NCI-H1092 (cell line): ENCODE results near the gene HYAL3.
"Not testable (repeated sequence)": the region's sequence is repeated elsewhere in the genome, so short reads cannot be mapped to it uniquely, and the experiment has no call there.

Experiments
- DNase-seq: peaks from one replicate; lab custom pipeline; 2025; lab: John Stamatoyannopoulos, UW

Gene HYAL3

GRCh38 chr3:50314342-50314741, 15.1 kb upstream of the HYAL3 start:
- DNase-seq = no peak

- not testable (repeated sequence) for DNase-seq
Observed at GRCh38 chr3:50312041-50312440, 12.8 kb upstream of the HYAL3 start.

- no peak for DNase-seq
Observed at GRCh38 chr3:50304601-50305000, 5.4 kb upstream of the HYAL3 start.

GRCh38 chr3:50303013-50303815, 4.0 kb upstream of the HYAL3 start, which contains the start of gene HYAL1:
Gene HYAL1 (minus strand): TSS chr3:50303574. CDS start chr3:50302956, 618 bp downstream.
- DNase-seq = no peak

- DNase-seq = no peak
Observed at GRCh38 chr3:50302095-50303012, 3.1 kb upstream of the HYAL3 start.

- no peak for DNase-seq
Observed at GRCh38 chr3:50300681-50301254, 1.6 kb upstream of the HYAL3 start.

GRCh38 chr3:50299929-50300680, 900 bp upstream of the HYAL3 start:
- no peak for DNase-seq

GRCh38 chr3:50299638-50299928, 378 bp upstream of the HYAL3 start:
- no peak for DNase-seq

- DNase-seq = no peak
Observed at GRCh38 chr3:50297896-50298725, 1.1 kb downstream of the HYAL3 start.

GRCh38 chr3:50297384-50297775, 1.8 kb downstream of the HYAL3 start:
- no peak for DNase-seq

- no peak for DNase-seq
Observed at GRCh38 chr3:50296721-50297383, 2.4 kb downstream of the HYAL3 start.

GRCh38 chr3:50295553-50296431, 3.4 kb downstream of the HYAL3 start:
- no peak for DNase-seq

GRCh38 chr3:50294492-50295403, 4.5 kb downstream of the HYAL3 start:
- DNase-seq = no peak

- DNase-seq = no peak
Observed at GRCh38 chr3:50294089-50294488, 5.1 kb downstream of the HYAL3 start.

GRCh38 chr3:50293079-50293801, 6.0 kb downstream of the HYAL3 start:
- no peak for DNase-seq

- peak; percentile 82 for DNase-seq
Observed at GRCh38 chr3:50292159-50293078, 6.8 kb downstream of the HYAL3 start, which contains the start of gene IFRD2. Gene IFRD2 (minus strand): TSS chr3:50292429. CDS start chr3:50292274, 155 bp downstream.
